CD4-positive, alpha-beta memory T cell (primary cell): Measurements from ENCODE around the gene SDF2L1. TPM values are rescaled to one million over a fixed set of nuclear protein-coding genes. Genes with fewer than 3 reads are reported as not detected.
"Not testable (repeated sequence)": the region's sequence is repeated elsewhere in the genome, so short reads cannot be mapped to it uniquely, and the experiment has no call there.

ENCODE experiments used
- CTCF ChIA-PET: fragments of 350-600 bp; sonication (Branson Sonifier 250); formaldehyde crosslinking; loops from one replicate; lab custom pipeline; 2021; ENCODE audit warnings: inconsistent platforms; ENCODE audit not compliant: partially characterized antibody; lab: Charles Lee
- POLR2A ChIA-PET: fragments of 350-600 bp; sonication (Branson Sonifier 250); formaldehyde crosslinking; loops from one replicate; lab custom pipeline; 2021; ENCODE audit not compliant: partially characterized antibody; lab: Charles Lee
- DNase-seq, 5 donors: peaks; one replicate each; pipeline versions ENCODE4 v3.0.0 to v3.0.0-alpha.2; 2020 to 2022; ENCODE audit warnings: mixed read lengths in 1 of 5
- H3K27ac ChIP-seq: one replicate; pipeline ENCODE4 v1.7.0; 2013; ENCODE audit warnings: low read depth, low read length
- H3K27me3 ChIP-seq: 2 replicates; pipeline ENCODE4 v1.7.0; 2013; ENCODE audit warnings: mild to moderate bottlenecking, low read length, moderate library complexity; ENCODE audit not compliant: insufficient read depth
- H3K36me3 ChIP-seq: 2 replicates; pipeline ENCODE4 v1.7.0; 2013; ENCODE audit warnings: mild to moderate bottlenecking, low read length, moderate library complexity; ENCODE audit not compliant: insufficient read depth
- H3K4me1 ChIP-seq: 2 replicates; pipeline ENCODE4 v1.7.0; 2013; ENCODE audit warnings: mild to moderate bottlenecking, low read length, moderate library complexity; ENCODE audit not compliant: insufficient read depth
- H3K4me3 ChIP-seq, 2 donors: one replicate each; pipeline ENCODE4 v1.7.0; 2013; ENCODE audit warnings: low read length in 2 of 2, mild to moderate bottlenecking in 1 of 2
- H3K9me3 ChIP-seq, 2 donors: one replicate each; pipeline ENCODE4 v1.7.0; 2013; ENCODE audit warnings: low read length in 2 of 2, control low read depth in 1 of 2; ENCODE audit not compliant: control insufficient read depth in 1 of 2
- H3K27ac Mint-ChIP-seq, 7 donors: one replicate each; pipeline ENCODE4 v1.8.0; 2020 to 2021; ENCODE audit warnings: mixed read lengths in 7 of 7, mild to moderate bottlenecking in 6 of 7, inconsistent platforms in 3 of 7, moderate library complexity in 3 of 7
- H3K27me3 Mint-ChIP-seq, 2 donors: one replicate each; pipeline ENCODE4 v1.8.0; 2020 to 2021; ENCODE audit warnings: mixed read lengths in 2 of 2
- H3K36me3 Mint-ChIP-seq, 2 donors: one replicate each; pipeline ENCODE4 v1.8.0; 2020 to 2021; ENCODE audit warnings: mixed read lengths in 2 of 2, inconsistent platforms in 1 of 2, mild to moderate bottlenecking in 1 of 2
- H3K4me1 Mint-ChIP-seq, 4 donors: one replicate each; pipeline ENCODE4 v1.8.0; 2020 to 2021; ENCODE audit warnings: mixed read lengths in 4 of 4, mild to moderate bottlenecking in 1 of 4
- H3K4me3 Mint-ChIP-seq, 8 donors: one replicate each; pipeline ENCODE4 v1.8.0; 2020 to 2021; ENCODE audit warnings: mixed read lengths in 8 of 8, mild to moderate bottlenecking in 7 of 8, moderate library complexity in 6 of 8, inconsistent platforms in 3 of 8
- H3K9me3 Mint-ChIP-seq, 8 donors: one replicate each; pipeline ENCODE4 v1.8.0; 2020 to 2021; ENCODE audit warnings: mixed read lengths in 8 of 8, mild to moderate bottlenecking in 5 of 8, inconsistent platforms in 3 of 8, moderate library complexity in 1 of 8
- intact Hi-C: fragments of 100-400 bp; cut with micrococcal nuclease; formaldehyde crosslinking; loops from one replicate; pipeline ENCODE4 v1.15.1; 2023
- polyA plus RNA-seq, 2 donors: library from polyadenylated mRNA; unstranded; fragments of 300-500 nt; fragmentation: Illumina TruSeq; gene quantifications; one replicate each; pipeline ENCODE4 v1.2.3, GENCODE V29; 2021
- total RNA-seq, 2 experiments: library from RNA; stranded (reverse); gene quantifications; one replicate each; pipeline ENCODE4 v1.2.3, GENCODE V29; 2021

Gene SDF2L1
- total and polyA plus RNA-seq, 4 experiments from 2014 or later = 39.6 to 99.1 (median 61.2) TPM

DNA sequence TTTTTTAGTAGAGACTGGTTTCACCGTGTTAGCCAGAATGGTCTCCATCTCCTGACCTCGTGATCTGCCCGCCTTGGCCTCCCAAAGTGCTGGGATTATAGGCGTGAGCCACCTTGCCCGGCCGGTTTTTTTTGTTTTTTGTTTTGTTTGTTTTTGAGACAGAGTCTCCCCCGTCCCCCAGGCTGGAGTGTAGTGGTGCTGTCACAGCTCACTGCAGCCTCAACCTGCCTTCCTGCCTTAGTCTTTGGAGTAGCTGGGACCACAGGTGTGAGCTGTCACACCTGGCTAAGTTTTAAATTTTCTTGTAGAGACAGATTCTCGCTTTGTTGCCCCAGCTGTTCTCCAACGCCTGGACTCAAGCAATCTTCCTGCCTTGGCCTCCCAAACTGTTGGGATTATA lies 26.9 kb downstream of the SDF2L1 start:
- H3K27me3 ChIP-seq = no peaks in the 10 kb centered on the region
- H3K4me3 Mint-ChIP-seq = peak overlapping the region in 2 of 8 donors; percentile 18 to 43
- peaks cover 40% of the 10 kb centered on the region for H3K36me3 ChIP-seq
- no peaks in the 10 kb centered on the region for H3K9me3 Mint-ChIP-seq
- H3K4me1 ChIP-seq = peaks cover 25% of the 10 kb centered on the region
- H3K36me3 Mint-ChIP-seq = peaks cover 15 to 47% of the 10 kb centered on the region in 2 donors
- POLR2A ChIA-PET = no interaction called here
- no peak overlapping the region for H3K27ac ChIP-seq
- CTCF ChIA-PET = no interaction called here
- H3K9me3 ChIP-seq = no peaks in the 10 kb centered on the region
- DNase-seq = no peak
- H3K27me3 Mint-ChIP-seq = no peaks in the 10 kb centered on the region
- no peak overlapping the region for H3K4me3 ChIP-seq
- intact Hi-C loops = no loop called here
- H3K27ac Mint-ChIP-seq = peak overlapping the region in 3 of 7 donors; percentile 48 to 65 (median 55)
- peaks cover 20 to 49% (median 30%) of the 10 kb centered on the region in 4 donors for H3K4me1 Mint-ChIP-seq

DNA sequence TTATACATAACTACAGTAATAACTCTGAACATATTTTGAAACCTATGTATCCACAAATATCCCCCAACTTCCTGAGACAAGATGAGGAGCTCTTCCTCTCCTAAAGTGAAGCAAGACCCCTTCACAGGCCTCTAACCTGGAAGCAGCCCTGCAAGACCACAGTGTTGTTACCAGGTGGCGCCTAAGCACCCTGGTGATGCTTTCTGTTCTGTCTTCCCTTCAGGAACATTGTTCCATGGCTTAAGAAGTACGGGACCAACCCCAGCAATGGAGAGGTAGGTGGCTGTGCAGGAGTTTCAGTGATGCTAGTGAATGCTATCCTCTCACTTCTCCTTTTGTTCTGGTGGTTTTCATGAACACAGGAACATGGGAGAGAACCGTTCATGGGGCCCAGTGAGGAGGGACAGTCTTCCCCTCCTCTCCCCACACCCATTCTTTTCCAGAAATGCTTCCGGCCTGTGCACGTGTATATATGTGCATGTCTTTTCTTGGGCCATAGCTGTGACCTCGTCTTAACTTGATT lies 30.1 kb downstream of the SDF2L1 start:
- Mint-ChIP-seq H3K9me3 (no peaks in the 10 kb centered on the region), H3K27me3 (no peaks in the 10 kb centered on the region), H3K4me1 (peaks cover 15 to 26% (median 19%) of the 10 kb centered on the region in 4 donors), H3K27ac (peak overlapping the region in 1 of 7 donors; percentile 61), H3K36me3 (peaks cover 37 to 64% of the 10 kb centered on the region in 2 donors), H3K4me3 (no peak overlapping the region)
- H3K36me3 ChIP-seq = peaks cover 58% of the 10 kb centered on the region
- DNase-seq = no peak
- intact Hi-C loops = no loop called here
- H3K27ac ChIP-seq = no peak overlapping the region
- H3K4me1 ChIP-seq = peaks cover 9% of the 10 kb centered on the region
- POLR2A ChIA-PET = interaction anchor here (1.2 kb wide), 1 partner anchor 10 kb away, joined by 3 read pairs; no protein-coding TSS in a partner anchor
- no peak overlapping the region for H3K4me3 ChIP-seq
- CTCF ChIA-PET = no interaction called here
- H3K9me3 ChIP-seq = no peaks in the 10 kb centered on the region
- H3K27me3 ChIP-seq = no peaks in the 10 kb centered on the region

- ChIA-PET CTCF (no interaction called here), POLR2A (interaction anchor here (1.2 to 1.8 kb wide), 2 partner anchors 8 kb away, joined by 3 to 6 read pairs; partner anchors contain the start of gene PPIL2)
- H3K27me3 ChIP-seq = no peaks in the 10 kb centered on the region
- no peaks in the 10 kb centered on the region for H3K4me1 ChIP-seq
- no peaks in the 10 kb centered on the region for H3K27me3 Mint-ChIP-seq
- no peaks in the 10 kb centered on the region for H3K9me3 Mint-ChIP-seq
- no peak overlapping the region for H3K4me3 ChIP-seq
- peaks cover 6 to 15% (median 13%) of the 10 kb centered on the region in 4 donors for H3K4me1 Mint-ChIP-seq
- H3K36me3 Mint-ChIP-seq = peaks cover 41 to 67% of the 10 kb centered on the region in 2 donors
- DNase-seq = no peak
- intact Hi-C loops = no loop called here
- no peaks in the 10 kb centered on the region for H3K9me3 ChIP-seq
- no peak overlapping the region for H3K27ac ChIP-seq
- H3K4me3 Mint-ChIP-seq = no peak overlapping the region
- H3K27ac Mint-ChIP-seq = peak overlapping the region in 2 of 7 donors; percentile 52 to 65
- peaks cover 58% of the 10 kb centered on the region for H3K36me3 ChIP-seq
These were observed 31.6 kb downstream of the SDF2L1 start for GRCh38 chr22:21673534-21674321.

GRCh38 chr22:21674638-21675245 lies 32.6 kb downstream of the SDF2L1 start:
- ChIA-PET POLR2A (interaction anchor here (1.8 kb wide), 1 partner anchor 9 kb away, joined by 6 read pairs; the partner anchor contains the start of gene PPIL2), CTCF (no interaction called here)
- no peak overlapping the region for H3K4me3 ChIP-seq
- no peaks in the 10 kb centered on the region for H3K4me1 ChIP-seq
- Mint-ChIP-seq H3K27me3 (no peaks in the 10 kb centered on the region), H3K27ac (no peak overlapping the region), H3K9me3 (no peaks in the 10 kb centered on the region), H3K4me3 (no peak overlapping the region), H3K36me3 (peaks cover 40 to 62% of the 10 kb centered on the region in 2 donors), H3K4me1 (peaks cover 4 to 10% (median 6%) of the 10 kb centered on the region in 4 donors)
- intact Hi-C loops = no loop called here
- H3K36me3 ChIP-seq = peaks cover 55% of the 10 kb centered on the region
- no peak for DNase-seq
- H3K9me3 ChIP-seq = no peaks in the 10 kb centered on the region
- no peaks in the 10 kb centered on the region for H3K27me3 ChIP-seq
- H3K27ac ChIP-seq = no peak overlapping the region

GRCh38 chr22:21677606-21678443 lies 35.7 kb downstream of the SDF2L1 start:
- intact Hi-C loops = no loop called here
- Mint-ChIP-seq H3K9me3 (no peaks in the 10 kb centered on the region), H3K27me3 (no peaks in the 10 kb centered on the region), H3K27ac (peak overlapping the region in 1 of 7 donors; percentile 37), H3K36me3 (peaks cover 27 to 50% of the 10 kb centered on the region in 2 donors), H3K4me1 (peaks cover 0 to 4% (median under 1%) of the 10 kb centered on the region in 4 donors), H3K4me3 (no peak overlapping the region)
- Histone ChIP-seq H3K36me3 (peaks cover 47% of the 10 kb centered on the region), H3K27me3 (no peaks in the 10 kb centered on the region), H3K4me3 (no peak overlapping the region), H3K9me3 (no peaks in the 10 kb centered on the region), H3K27ac (no peak overlapping the region), H3K4me1 (no peaks in the 10 kb centered on the region)
- no peak for DNase-seq
- ChIA-PET CTCF (no interaction called here), POLR2A (no interaction called here)

DNA sequence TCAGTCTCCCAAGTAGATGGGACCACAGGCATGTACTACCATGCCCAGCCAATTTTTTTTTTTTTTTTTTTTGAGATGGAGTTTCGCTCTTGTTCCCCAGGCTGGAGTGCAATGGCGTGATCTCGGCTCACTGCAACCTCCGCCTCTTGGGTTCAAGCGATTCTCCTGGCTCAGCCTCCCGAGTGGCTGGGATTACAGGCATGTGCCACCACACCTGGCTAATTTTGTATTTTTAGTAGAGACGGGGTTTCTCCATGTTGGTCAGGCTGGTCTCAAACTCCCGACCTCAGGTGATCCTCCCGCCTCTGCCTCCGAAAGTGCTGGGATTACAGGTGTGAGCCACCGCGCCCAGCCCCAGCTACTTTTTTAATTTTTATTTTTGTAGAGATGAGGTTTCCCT lies 36.7 kb downstream of the SDF2L1 start:
- H3K27me3 ChIP-seq, H3K27me3 Mint-ChIP-seq, H3K4me1 ChIP-seq, intact Hi-C loops, DNase-seq, H3K4me3 Mint-ChIP-seq, H3K4me3 ChIP-seq, H3K9me3 ChIP-seq, POLR2A ChIA-PET, CTCF ChIA-PET, H3K4me1 Mint-ChIP-seq, H3K27ac ChIP-seq, H3K9me3 Mint-ChIP-seq: not testable (repeated sequence)
- peaks cover 46% of the 10 kb centered on the region for H3K36me3 ChIP-seq
- H3K27ac Mint-ChIP-seq = peak overlapping the region in 1 of 7 donors; percentile 41
- peaks cover 31 to 48% of the 10 kb centered on the region in 2 donors for H3K36me3 Mint-ChIP-seq
